Measurements from ENCODE around the gene BLOC1S6.
"Not testable (repeated sequence)": the region's sequence is repeated elsewhere in the genome, so short reads cannot be mapped to it uniquely, and the experiment has no call there.

The BLOC1S6 gene

GRCh38 chr15:45648521-45649200 lies 61.5 kb downstream of the BLOC1S6 start:
- no peak for DNase-seq (ENCODE audit: extremely low read depth, insufficient read length)
- no peak overlapping the region for H3K4me3 ChIP-seq (replicated peaks; ENCODE audit: low read depth, low read length)

DNA sequence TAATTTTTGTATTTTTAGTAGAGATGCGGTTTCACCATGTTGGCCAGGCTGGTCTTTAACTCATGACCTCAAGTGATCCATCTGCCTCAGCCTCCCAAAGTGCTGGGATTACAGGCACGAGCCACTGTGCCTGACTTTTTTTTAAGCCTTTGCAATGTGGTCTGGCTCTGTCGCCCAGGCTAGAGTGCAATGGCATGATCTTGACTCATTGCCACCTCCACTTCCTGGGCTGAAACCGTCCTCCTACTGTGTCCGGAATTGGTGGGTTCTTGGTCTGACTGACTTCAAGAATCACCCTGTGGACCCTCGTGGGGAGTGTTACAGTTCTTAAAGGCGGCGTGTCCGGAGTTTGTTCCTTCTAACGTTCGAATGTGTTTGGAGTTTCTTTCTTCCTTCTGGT lies 62.8 kb downstream of the BLOC1S6 start:
- not testable (repeated sequence) for H3K4me3 ChIP-seq (replicated peaks; ENCODE audit: low read depth, low read length); DNase-seq (ENCODE audit: extremely low read depth, insufficient read length); H3K36me3 ChIP-seq (ENCODE audit: control insufficient read depth, insufficient read depth, low read length); H3K27me3 ChIP-seq (replicated peaks; ENCODE audit: control insufficient read depth, insufficient read depth, low read length)

More at GRCh38 chr15:45648521-45649200, 61.5 kb downstream of the BLOC1S6 start:
- TF ChIP-seq CTCF (IDR thresholded peaks at IDR 0.05; ENCODE audit: insufficient read depth, low read length, poor library complexity, severe bottlenecking): no peak
- Histone ChIP-seq H3K36me3 (ENCODE audit: control insufficient read depth, insufficient read depth, low read length) (no peaks in the 10 kb centered on the region), H3K27me3 (replicated peaks; ENCODE audit: control insufficient read depth, insufficient read depth, low read length) (no peaks in the 10 kb centered on the region)

DNA sequence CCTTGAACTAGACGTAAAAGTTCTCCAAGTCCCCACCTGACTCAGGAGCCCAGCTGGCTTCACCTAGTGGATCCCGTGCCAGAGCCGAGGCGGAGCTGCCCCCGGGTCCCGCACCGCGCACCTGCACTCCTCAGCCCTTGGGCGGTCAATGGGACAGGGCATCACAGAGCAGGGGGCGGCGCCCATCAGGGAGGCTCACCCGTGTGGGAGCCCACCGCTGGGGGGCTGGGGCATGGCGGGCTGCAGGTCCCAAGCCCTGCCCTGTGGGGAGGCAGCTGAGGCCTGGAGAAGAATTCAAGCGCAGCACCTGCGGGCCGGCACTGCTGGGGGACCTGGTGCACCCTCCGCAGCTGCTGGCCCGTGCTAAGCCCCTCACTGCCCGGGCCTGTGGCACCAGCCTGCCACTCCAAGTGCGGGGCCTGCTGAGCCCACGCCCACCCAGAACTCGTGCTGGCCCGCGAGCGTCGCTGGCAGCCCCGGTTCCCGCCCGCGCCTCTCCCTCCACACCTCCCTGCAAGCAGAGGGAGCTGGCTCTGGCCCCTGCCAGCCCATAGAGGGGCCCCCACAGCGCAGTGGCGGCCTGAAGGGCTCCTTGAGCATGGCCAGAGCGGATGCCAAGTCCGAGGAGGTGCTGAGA lies 63.8 kb downstream of the BLOC1S6 start:
- H3K4me3 ChIP-seq (replicated peaks; ENCODE audit: low read depth, low read length): no peak overlapping the region
- TF ChIP-seq CTCF (IDR thresholded peaks at IDR 0.05; ENCODE audit: insufficient read depth, low read length, poor library complexity, severe bottlenecking): no peak
- H3K36me3 ChIP-seq (ENCODE audit: control insufficient read depth, insufficient read depth, low read length): no peaks in the 10 kb centered on the region
- no peaks in the 10 kb centered on the region for H3K27me3 ChIP-seq (replicated peaks; ENCODE audit: control insufficient read depth, insufficient read depth, low read length)
- no peak for DNase-seq (ENCODE audit: extremely low read depth, insufficient read length)

DNA sequence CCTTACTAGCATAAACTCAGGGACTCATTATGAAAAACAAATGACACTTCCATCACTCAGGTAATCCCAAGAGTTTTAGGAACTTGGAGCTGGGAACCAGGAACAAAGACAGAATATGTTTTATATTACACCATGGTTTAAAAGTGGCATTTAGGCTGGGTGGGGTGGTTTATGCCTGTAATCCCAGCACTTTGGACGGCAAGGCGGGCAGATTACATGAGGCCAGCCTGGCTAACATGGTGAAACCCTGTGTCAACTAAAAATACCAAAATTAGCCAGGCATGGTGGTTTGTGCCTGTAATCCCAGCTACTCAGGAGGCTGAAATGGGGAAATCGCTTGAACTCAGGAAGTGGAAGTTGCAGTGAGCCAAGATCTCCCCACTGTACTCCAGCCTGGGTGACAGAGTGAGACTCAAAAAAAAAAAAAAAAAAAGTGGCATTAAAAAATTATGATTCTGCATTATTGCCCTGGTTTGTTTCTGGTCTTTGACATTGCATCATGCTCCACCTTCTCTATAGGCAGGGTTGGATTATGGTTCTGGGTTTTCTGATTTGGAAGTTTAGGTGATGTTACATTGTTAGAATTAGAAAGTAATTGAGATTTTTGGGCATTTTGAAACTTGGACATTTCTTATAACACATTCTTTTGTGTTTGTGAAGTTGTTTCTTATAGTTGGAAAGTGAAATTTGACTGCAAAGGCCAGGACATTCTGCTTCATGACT lies 66.7 kb downstream of the BLOC1S6 start:
- H3K27me3 ChIP-seq (replicated peaks; ENCODE audit: control insufficient read depth, insufficient read depth, low read length): no peaks in the 10 kb centered on the region
- TF ChIP-seq CTCF (IDR thresholded peaks at IDR 0.05; ENCODE audit: insufficient read depth, low read length, poor library complexity, severe bottlenecking): no peak
- DNase-seq (ENCODE audit: extremely low read depth, insufficient read length): no peak

GRCh38 chr15:45654749-45655148 lies 67.6 kb downstream of the BLOC1S6 start:
- DNase-seq (ENCODE audit: extremely low read depth, insufficient read length): no peak
- H3K36me3 ChIP-seq (ENCODE audit: control insufficient read depth, insufficient read depth, low read length): no peaks in the 10 kb centered on the region
- no peak overlapping the region for H3K4me3 ChIP-seq (replicated peaks; ENCODE audit: low read depth, low read length)
- no peak for TF ChIP-seq CTCF (IDR thresholded peaks at IDR 0.05; ENCODE audit: insufficient read depth, low read length, poor library complexity, severe bottlenecking)
- H3K27me3 ChIP-seq (replicated peaks; ENCODE audit: control insufficient read depth, insufficient read depth, low read length): no peaks in the 10 kb centered on the region

More for the DNA sequence above, 66.7 kb downstream of the BLOC1S6 start:
- Histone ChIP-seq H3K36me3 (ENCODE audit: control insufficient read depth, insufficient read depth, low read length) (no peaks in the 10 kb centered on the region), H3K4me3 (replicated peaks; ENCODE audit: low read depth, low read length) (no peak overlapping the region)

- Histone ChIP-seq H3K36me3 (ENCODE audit: control insufficient read depth, insufficient read depth, low read length) (no peaks in the 10 kb centered on the region; the same call in 1 of the 2 replicates), H3K4me3 (replicated peaks; ENCODE audit: low read depth, low read length) (no peak overlapping the region), H3K27me3 (replicated peaks; ENCODE audit: control insufficient read depth, insufficient read depth, low read length) (no peaks in the 10 kb centered on the region)
- no peak for DNase-seq (ENCODE audit: extremely low read depth, insufficient read length)
- no peak for TF ChIP-seq CTCF (IDR thresholded peaks at IDR 0.05; ENCODE audit: insufficient read depth, low read length, poor library complexity, severe bottlenecking)
Observed at GRCh38 chr15:45657254-45657653, 70.1 kb downstream of the BLOC1S6 start.

Measured in GM06990 (cell line).